RPMI7951 (cell line): ENCODE results near the gene DPF3. TPM values are rescaled to one million over a fixed set of nuclear protein-coding genes. Genes with fewer than 3 reads are reported as not detected.

ENCODE experiments used
- total RNA-seq: library from RNA; depleted of rRNA; stranded (reverse); fragments of >200 nt; shearing (Covaris generic); gene quantifications from 2 replicates; pipeline ENCODE4 v1.2.3, GENCODE V29; 2014; rRNA removed

DPF3 gene
- total RNA-seq, 1 experiment from 2014 or later, result 6.5 TPM

Other genes starting within 250 kb of the DPF3 start
- 12.7 and 22.6 TPM in 2 replicates for gene DCAF4, start 32.4 kb upstream of the DPF3 start, total RNA-seq
- 7.3 and 8.1 TPM in 2 replicates for gene ZFYVE1, start 133.0 kb upstream of the DPF3 start, total RNA-seq
- 13.6 and 22.9 TPM in 2 replicates for gene RBM25, start 164.4 kb upstream of the DPF3 start, total RNA-seq
- gene PSEN1, start 242.4 kb upstream of the DPF3 start, total RNA-seq, result 24.2 and 25.9 TPM in 2 replicates